HEK293T (cell line): ENCODE data around the gene LETMD1.

Experiments used
- ARNT ChIP-seq: fragments of 450-650 bp; IDR thresholded peaks from 2 replicates; pipeline ENCODE4 v1.6.1; 2017; ENCODE audit warnings: mild to moderate bottlenecking
- BHLHE40 ChIP-seq: fragments of 450-650 bp; IDR thresholded peaks from 2 replicates; pipeline ENCODE4 v1.6.1; 2016; ENCODE audit warnings: mild to moderate bottlenecking, moderate library complexity, borderline replicate concordance
- ELF4 ChIP-seq: fragments of 450-650 bp; IDR thresholded peaks from 2 replicates; pipeline ENCODE4 v1.6.1; 2017; ENCODE audit warnings: antibody characterized with exemption
- FOXA1 ChIP-seq: fragments of 450-650 bp; IDR thresholded peaks from 2 replicates; pipeline ENCODE4 v1.6.1; 2016; ENCODE audit warnings: mild to moderate bottlenecking
- NFRKB ChIP-seq: fragments of 450-650 bp; IDR thresholded peaks from 2 replicates; pipeline ENCODE4 v1.6.1; 2016; ENCODE audit warnings: mild to moderate bottlenecking, moderate library complexity
- SUZ12 ChIP-seq: fragments of 450-650 bp; IDR thresholded peaks from 2 replicates; pipeline ENCODE4 v1.6.1; 2016; ENCODE audit warnings: mild to moderate bottlenecking

DNA sequence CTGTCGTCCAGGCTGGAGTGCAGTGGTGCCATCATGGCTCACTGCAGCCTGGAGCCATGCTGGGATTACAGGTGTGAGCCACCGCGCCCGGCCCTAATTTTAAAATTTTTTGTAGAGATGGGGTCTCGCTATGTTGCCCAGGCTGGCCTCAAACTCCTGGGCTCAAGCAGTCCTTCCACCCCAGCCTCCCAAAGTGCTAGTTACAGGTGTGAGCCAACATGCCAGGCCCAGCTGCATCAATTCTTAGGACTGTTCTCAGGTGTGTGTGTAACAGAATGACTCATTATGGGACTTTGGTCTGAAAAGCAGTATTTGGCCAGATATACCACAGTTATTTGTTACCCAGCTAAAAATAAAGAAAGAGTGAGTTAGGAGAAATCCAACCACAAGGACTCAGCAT, 17.4 kb downstream of the LETMD1 start:
- no peak for TF ChIP-seq SUZ12
- no peak for TF ChIP-seq ARNT
- no peak for TF ChIP-seq FOXA1
- no peak for TF ChIP-seq BHLHE40
- no peak for TF ChIP-seq NFRKB
- TF ChIP-seq ELF4: no peak
